ENCODE measurements around the gene RIPK1. TPM values are rescaled to one million over a fixed set of nuclear protein-coding genes. Genes with fewer than 3 reads are reported as not detected.

The RIPK1 gene
- total RNA-seq, 1 experiment from 2014 or later, result 15.5 TPM

DNA sequence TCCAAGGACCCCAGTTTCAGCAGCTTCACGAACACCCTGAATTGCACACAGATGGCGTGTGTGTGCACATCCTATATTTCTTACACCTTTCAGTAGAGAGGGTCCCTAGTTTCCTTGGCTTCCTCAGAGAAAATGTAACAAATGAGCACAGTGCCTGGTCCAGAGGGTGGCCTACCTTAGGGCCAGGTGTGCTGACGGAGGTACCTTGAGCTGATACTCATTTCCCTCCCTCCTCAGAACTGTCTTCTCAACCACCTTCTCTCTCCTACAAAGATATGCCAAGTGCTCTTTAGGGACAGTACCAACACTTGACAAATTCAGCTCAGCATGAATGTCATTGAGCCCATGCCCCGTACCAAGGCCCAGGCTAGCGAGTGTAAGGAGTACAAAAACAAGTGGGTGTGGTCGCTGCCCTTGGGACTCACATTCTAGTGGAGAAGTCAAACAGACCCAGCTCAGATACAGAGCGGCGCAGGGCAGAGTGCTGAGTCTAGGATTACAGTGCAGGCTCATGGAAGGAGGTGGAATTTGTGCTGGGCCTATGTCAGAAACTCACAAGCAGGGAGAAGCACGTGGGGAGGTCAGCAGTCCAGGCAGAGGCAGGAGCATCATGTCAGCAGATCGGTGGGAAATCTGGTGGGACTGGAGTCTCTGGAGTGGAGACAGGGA lies 40.6 kb downstream of the RIPK1 start:
- H3K9me3 Mint-ChIP-seq (ENCODE audit: unreplicated experiment), result no peaks in the 10 kb centered on the region
- no peak for DNase-seq
- no peak overlapping the region for H3K4me3 ChIP-seq (ENCODE audit: low read depth, low read length)
- no TSS peak for BruUV-seq (replicated peaks)
- intact Hi-C loops (cut with micrococcal nuclease; ENCODE audit: unreplicated experiment), result no loop called here
- no peak overlapping the region for H3K4me3 Mint-ChIP-seq (ENCODE audit: unreplicated experiment)
- H3K36me3 Mint-ChIP-seq (ENCODE audit: insufficient read depth, unreplicated experiment), result peaks cover 35% of the 10 kb centered on the region
- no peaks in the 10 kb centered on the region for H3K27me3 Mint-ChIP-seq (ENCODE audit: insufficient read depth, unreplicated experiment)
- no peaks in the 10 kb centered on the region for H3K4me1 Mint-ChIP-seq (ENCODE audit: low read depth, unreplicated experiment)
- no peak overlapping the region for H3K27ac Mint-ChIP-seq (ENCODE audit: unreplicated experiment)
- ChIA-PET CTCF (interaction anchor here (0.5 to 0.8 kb wide), 2 partner anchors 15 to 122 kb away, joined by 3 to 6 read pairs; no protein-coding TSS in a partner anchor), POLR2A (interaction anchor here (0.6 kb wide), 1 partner anchor 40 kb away, joined by 4 read pairs; no protein-coding TSS in a partner anchor)
- no peaks in the 10 kb centered on the region for H3K27me3 ChIP-seq (replicated peaks; ENCODE audit: control insufficient read depth, insufficient read depth, low read length)
- H3K9me3 ChIP-seq, result no peaks in the 10 kb centered on the region
- TF ChIP-seq CTCF (IDR thresholded peaks at IDR 0.05; ENCODE audit: insufficient read depth in 1 of 2, low read depth in 1 of 2, low read length in 1 of 2, severe bottlenecking in 1 of 2, unreplicated experiment in 1 of 2), result no peak
- H3K4me1 ChIP-seq, result no peaks in the 10 kb centered on the region
- peaks cover 2% of the 10 kb centered on the region for H3K36me3 ChIP-seq (ENCODE audit: control insufficient read depth, insufficient read depth, low read length)

DNA sequence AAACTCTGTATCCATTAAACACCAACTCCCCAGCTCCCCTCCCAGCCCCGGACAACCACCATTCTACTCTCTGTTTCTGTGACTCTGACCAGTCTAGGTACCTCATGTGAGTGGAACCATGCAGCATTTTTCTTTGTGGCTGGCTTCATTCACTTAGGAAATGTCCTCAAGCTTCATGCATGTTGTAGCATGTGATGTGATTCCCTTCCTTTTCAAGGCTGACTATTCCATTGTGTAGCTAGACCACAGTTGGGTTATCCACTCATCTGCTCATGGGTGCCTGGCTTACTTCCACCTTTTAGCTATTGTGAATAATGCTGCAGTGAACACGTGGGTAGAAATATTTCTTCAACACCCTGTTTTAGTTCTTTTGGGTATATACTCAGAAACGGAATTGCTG lies 41.5 kb downstream of the RIPK1 start:
- H3K4me3 ChIP-seq (ENCODE audit: low read depth, low read length), result no peak overlapping the region
- Mint-ChIP-seq H3K36me3 (ENCODE audit: insufficient read depth, unreplicated experiment) (peaks cover 26% of the 10 kb centered on the region), H3K4me3 (ENCODE audit: unreplicated experiment) (no peak overlapping the region), H3K27ac (ENCODE audit: unreplicated experiment) (no peak overlapping the region), H3K27me3 (ENCODE audit: insufficient read depth, unreplicated experiment) (no peaks in the 10 kb centered on the region), H3K9me3 (ENCODE audit: unreplicated experiment) (no peaks in the 10 kb centered on the region), H3K4me1 (ENCODE audit: low read depth, unreplicated experiment) (no peaks in the 10 kb centered on the region)
- no peaks in the 10 kb centered on the region for H3K9me3 ChIP-seq
- BruUV-seq (replicated peaks), result no TSS peak
- ChIA-PET POLR2A (interaction anchor here (0.6 kb wide), 1 partner anchor 41 kb away, joined by 4 read pairs; no protein-coding TSS in a partner anchor), CTCF (no interaction called here)
- no peaks in the 10 kb centered on the region for H3K36me3 ChIP-seq (ENCODE audit: control insufficient read depth, insufficient read depth, low read length)
- no peak for TF ChIP-seq CTCF (IDR thresholded peaks at IDR 0.05; ENCODE audit: insufficient read depth in 1 of 2, low read depth in 1 of 2, low read length in 1 of 2, severe bottlenecking in 1 of 2, unreplicated experiment in 1 of 2)
- intact Hi-C loops (cut with micrococcal nuclease; ENCODE audit: unreplicated experiment), result no loop called here
- no peaks in the 10 kb centered on the region for H3K4me1 ChIP-seq
- no peaks in the 10 kb centered on the region for H3K27me3 ChIP-seq (replicated peaks; ENCODE audit: control insufficient read depth, insufficient read depth, low read length)
- no peak for DNase-seq

GRCh38 chr6:3114377-3114776 lies 46.1 kb downstream of the RIPK1 start:
- Mint-ChIP-seq H3K27me3 (ENCODE audit: insufficient read depth, unreplicated experiment) (no peaks in the 10 kb centered on the region), H3K9me3 (ENCODE audit: unreplicated experiment) (no peaks in the 10 kb centered on the region), H3K4me3 (ENCODE audit: unreplicated experiment) (no peak overlapping the region), H3K36me3 (ENCODE audit: insufficient read depth, unreplicated experiment) (peaks cover 11% of the 10 kb centered on the region), H3K27ac (ENCODE audit: unreplicated experiment) (no peak overlapping the region), H3K4me1 (ENCODE audit: low read depth, unreplicated experiment) (peaks cover 13% of the 10 kb centered on the region)
- TF ChIP-seq CTCF (IDR thresholded peaks at IDR 0.05; ENCODE audit: insufficient read depth in 1 of 2, low read depth in 1 of 2, low read length in 1 of 2, severe bottlenecking in 1 of 2, unreplicated experiment in 1 of 2), result no peak
- BruUV-seq (replicated peaks), result no TSS peak
- peaks cover 1% of the 10 kb centered on the region; the same call in 1 of the 2 replicates for H3K4me1 ChIP-seq
- ChIA-PET CTCF (no interaction called here), POLR2A (no interaction called here)
- no peaks in the 10 kb centered on the region for H3K27me3 ChIP-seq (replicated peaks; ENCODE audit: control insufficient read depth, insufficient read depth, low read length)
- H3K9me3 ChIP-seq, result no peaks in the 10 kb centered on the region
- H3K4me3 ChIP-seq (ENCODE audit: low read depth, low read length), result no peak overlapping the region
- H3K36me3 ChIP-seq (ENCODE audit: control insufficient read depth, insufficient read depth, low read length), result no peaks in the 10 kb centered on the region; the same call in 1 of the 2 replicates
- DNase-seq, result no peak
- intact Hi-C loops (cut with micrococcal nuclease; ENCODE audit: unreplicated experiment), result no loop called here
